NCI-H1694 treated with DMSO at 0.1 percent for 48 hours (cell line): ENCODE data around the gene WNT2.
"Not testable (repeated sequence)": the region's sequence is repeated elsewhere in the genome, so short reads cannot be mapped to it uniquely, and the experiment has no call there.

ENCODE experiments used
- DNase-seq: peaks from one replicate; lab custom pipeline; 2025; lab: John Stamatoyannopoulos, UW

Gene WNT2

GRCh38 chr7:117302396-117302795 lies 20.5 kb downstream of the WNT2 start:
- DNase-seq = no peak

- not testable (repeated sequence) for DNase-seq
Measured at GRCh38 chr7:117300506-117300905, 22.4 kb downstream of the WNT2 start.

- no peak for DNase-seq
Measured at GRCh38 chr7:117297606-117298005, 25.3 kb downstream of the WNT2 start.

- peak; percentile 35 for DNase-seq
Measured at GRCh38 chr7:117296066-117296465, 26.8 kb downstream of the WNT2 start.

GRCh38 chr7:117285826-117286225 lies 37.0 kb downstream of the WNT2 start:
- DNase-seq = no peak

- DNase-seq = no peak
Measured at GRCh38 chr7:117284692-117285091, 38.2 kb downstream of the WNT2 start.

- no peak for DNase-seq
Measured at GRCh38 chr7:117283779-117284178, 39.1 kb downstream of the WNT2 start.

- DNase-seq = no peak
Measured at GRCh38 chr7:117283371-117283770, 39.5 kb downstream of the WNT2 start.

- no peak for DNase-seq
Measured at GRCh38 chr7:117282239-117282812, 40.5 kb downstream of the WNT2 start.

- no peak for DNase-seq
Measured at GRCh38 chr7:117281562-117281961, 41.3 kb downstream of the WNT2 start.

GRCh38 chr7:117279931-117280557 lies 42.8 kb downstream of the WNT2 start:
- DNase-seq = no peak

- no peak for DNase-seq
Measured at GRCh38 chr7:117279203-117279602, 43.7 kb downstream of the WNT2 start.

- no peak for DNase-seq
Measured at GRCh38 chr7:117278040-117278439, 44.8 kb downstream of the WNT2 start.

- DNase-seq = no peak
Measured at GRCh38 chr7:117277576-117277975, 45.3 kb downstream of the WNT2 start.

GRCh38 chr7:117274951-117275350 lies 47.9 kb downstream of the WNT2 start:
- DNase-seq = no peak

GRCh38 chr7:117273814-117274225 lies 49.0 kb downstream of the WNT2 start:
- peak; percentile 40 for DNase-seq

- no peak for DNase-seq
Measured at GRCh38 chr7:117273325-117273724, 49.5 kb downstream of the WNT2 start.

- DNase-seq = no peak
Measured at GRCh38 chr7:117272017-117272759, 50.7 kb downstream of the WNT2 start.

GRCh38 chr7:117271566-117271965 lies 51.3 kb downstream of the WNT2 start:
- no peak for DNase-seq

GRCh38 chr7:117270371-117270770 lies 52.5 kb downstream of the WNT2 start:
- no peak for DNase-seq

GRCh38 chr7:117269886-117270285 lies 53.0 kb downstream of the WNT2 start:
- DNase-seq = no peak

- no peak for DNase-seq
Measured at GRCh38 chr7:117269417-117269816, 53.4 kb downstream of the WNT2 start.

- DNase-seq = no peak
Measured at GRCh38 chr7:117264716-117265115, 58.1 kb downstream of the WNT2 start.
